ENCODE data around the gene TNRC6C.

DNA sequence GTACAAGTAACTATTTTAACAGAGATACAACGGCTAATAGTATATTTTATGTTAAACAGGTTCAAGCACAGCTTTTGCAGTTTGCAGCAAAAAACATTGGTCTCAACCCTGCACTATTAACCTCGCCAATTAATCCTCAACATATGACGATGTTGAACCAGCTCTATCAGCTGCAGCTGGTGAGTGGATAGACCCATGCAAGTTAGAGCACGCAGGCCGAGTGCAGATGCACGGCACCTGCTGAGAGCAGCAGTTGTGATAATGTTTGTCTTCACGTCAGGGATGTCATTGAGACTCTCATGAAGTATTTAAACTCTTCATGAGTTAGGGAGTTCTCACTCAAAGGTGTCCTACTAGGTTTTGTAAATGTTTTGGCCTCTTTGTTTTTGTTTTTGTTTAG is 124.5 kb downstream of the TNRC6C start:
- no peak for TF ChIP-seq POLR2A (IDR thresholded peaks at IDR 0.05)
- TF ChIP-seq, protein P1, sequence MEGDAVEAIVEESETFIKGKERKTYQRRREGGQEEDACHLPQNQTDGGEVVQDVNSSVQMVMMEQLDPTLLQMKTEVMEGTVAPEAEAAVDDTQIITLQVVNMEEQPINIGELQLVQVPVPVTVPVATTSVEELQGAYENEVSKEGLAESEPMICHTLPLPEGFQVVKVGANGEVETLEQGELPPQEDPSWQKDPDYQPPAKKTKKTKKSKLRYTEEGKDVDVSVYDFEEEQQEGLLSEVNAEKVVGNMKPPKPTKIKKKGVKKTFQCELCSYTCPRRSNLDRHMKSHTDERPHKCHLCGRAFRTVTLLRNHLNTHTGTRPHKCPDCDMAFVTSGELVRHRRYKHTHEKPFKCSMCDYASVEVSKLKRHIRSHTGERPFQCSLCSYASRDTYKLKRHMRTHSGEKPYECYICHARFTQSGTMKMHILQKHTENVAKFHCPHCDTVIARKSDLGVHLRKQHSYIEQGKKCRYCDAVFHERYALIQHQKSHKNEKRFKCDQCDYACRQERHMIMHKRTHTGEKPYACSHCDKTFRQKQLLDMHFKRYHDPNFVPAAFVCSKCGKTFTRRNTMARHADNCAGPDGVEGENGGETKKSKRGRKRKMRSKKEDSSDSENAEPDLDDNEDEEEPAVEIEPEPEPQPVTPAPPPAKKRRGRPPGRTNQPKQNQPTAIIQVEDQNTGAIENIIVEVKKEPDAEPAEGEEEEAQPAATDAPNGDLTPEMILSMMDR (IDR thresholded peaks at IDR 0.05): no peak
